Measurements from ENCODE around the gene BCL6B.

BCL6B gene

GRCh38 chr17:7011415-7011814 is 11.4 kb upstream of the BCL6B start:
- no peak for DNase-seq

DNA sequence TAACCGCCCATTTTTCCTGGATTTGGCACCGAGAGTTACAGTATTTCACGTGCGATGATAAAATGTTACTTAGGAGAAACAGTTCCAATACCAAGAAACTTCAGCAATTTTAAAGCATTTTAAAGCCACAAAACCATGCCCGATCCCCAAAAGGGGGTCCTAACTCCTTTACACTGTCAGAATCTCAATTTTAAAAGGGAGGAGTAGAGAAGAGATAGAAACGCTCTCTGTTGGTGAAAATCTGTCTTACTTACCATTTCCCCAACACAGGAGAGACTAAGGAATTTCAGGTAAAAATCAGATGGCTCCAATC is 11.0 kb upstream of the BCL6B start:
- no peak for DNase-seq

- peak; percentile 96 to 98 for DNase-seq
Observed at GRCh38 chr17:7014261-7014994, 8.4 kb upstream of the BCL6B start.

GRCh38 chr17:7014995-7015958 is 7.6 kb upstream of the BCL6B start:
- no peak for DNase-seq

- DNase-seq = no peak
Observed at GRCh38 chr17:7016418-7016817, 6.4 kb upstream of the BCL6B start.

- no peak for DNase-seq
Observed at GRCh38 chr17:7016886-7017826, 5.7 kb upstream of the BCL6B start.

- DNase-seq = no peak
Observed at GRCh38 chr17:7017827-7018200, 5.0 kb upstream of the BCL6B start.

DNA sequence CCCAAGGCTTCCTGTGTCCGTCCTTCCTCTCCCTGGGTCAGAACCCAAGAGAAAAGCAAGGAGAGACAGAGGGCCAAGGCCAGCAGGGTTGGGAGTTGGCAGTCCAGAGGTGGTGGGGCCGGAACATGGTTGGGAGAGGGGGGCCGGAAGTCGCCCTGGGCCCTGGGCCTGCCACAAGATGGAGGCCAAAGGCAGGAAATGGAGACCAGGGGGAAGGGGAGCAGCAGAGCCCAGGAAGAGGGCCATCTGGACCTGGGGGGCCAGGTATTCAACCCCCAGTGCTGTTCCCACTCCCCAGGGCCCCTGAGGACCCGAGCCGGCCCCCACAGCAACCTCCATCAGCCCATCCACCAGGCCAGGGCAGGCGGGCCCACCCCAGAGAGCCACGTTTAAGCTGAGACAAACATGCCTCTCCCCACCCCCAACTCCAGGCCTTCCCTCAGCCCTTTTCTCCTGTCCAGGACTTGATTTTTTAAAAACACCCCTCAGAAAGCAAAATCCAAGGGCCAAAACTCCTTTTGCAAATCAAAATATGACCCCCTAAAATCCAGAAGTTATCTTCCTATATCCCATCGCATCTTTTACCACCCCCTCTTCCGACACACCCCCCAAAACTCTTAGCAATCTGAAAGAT is 4.4 kb upstream of the BCL6B start:
- no peak for DNase-seq

DNA sequence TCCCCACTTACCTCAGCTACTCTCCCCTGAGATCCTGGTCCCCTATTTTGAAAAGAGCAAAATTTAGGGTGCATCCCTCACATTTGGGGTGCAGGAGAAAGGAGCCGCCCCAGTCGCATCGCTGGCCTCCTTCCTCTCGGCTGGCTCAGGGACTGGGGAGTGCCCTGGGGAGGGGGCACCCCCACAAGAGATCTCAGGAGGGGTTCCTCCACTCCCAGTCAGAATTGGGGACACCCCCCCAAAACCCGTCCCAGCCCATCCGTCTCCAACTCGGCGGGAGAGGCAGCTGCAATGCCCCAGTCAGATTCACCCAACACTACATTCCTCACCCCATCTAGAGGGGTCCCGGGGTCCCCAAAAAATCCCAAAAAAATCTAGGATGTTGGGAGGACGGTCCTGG is 3.5 kb upstream of the BCL6B start:
- DNase-seq = no peak

DNA sequence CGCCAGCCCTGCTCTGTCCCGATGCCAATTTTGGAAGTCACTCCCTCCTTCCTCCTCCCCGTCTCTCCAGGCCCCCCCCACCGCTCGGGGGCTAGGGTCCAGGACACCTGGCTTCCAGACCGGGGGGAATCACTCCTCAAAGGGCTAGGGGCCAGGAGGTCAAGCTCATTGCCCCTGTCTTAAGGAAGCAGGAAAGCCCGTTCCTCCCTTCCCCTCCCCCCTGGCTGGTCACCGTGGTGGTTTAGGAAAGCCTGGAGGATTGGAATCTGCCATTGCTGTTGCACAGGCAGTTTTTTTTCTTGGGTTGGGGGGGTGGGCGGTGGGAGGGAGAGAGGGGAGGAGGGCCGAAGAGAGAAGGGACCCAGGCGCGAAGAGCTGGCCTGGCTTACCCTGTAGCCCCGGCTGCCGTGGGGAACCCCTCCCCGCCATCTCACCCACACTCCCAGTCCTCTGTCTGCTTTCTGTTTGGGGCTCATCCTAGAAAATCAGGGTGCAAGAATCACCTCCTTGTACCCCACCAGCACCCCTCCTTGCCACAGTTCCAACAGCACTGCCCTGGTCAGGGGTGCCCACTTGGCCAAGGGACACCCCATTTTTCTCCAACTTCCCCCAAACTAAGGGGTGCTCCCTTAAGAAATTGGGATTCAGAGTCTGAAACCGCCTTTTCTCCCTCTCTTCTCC is 2.9 kb upstream of the BCL6B start:
- no peak for DNase-seq

DNA sequence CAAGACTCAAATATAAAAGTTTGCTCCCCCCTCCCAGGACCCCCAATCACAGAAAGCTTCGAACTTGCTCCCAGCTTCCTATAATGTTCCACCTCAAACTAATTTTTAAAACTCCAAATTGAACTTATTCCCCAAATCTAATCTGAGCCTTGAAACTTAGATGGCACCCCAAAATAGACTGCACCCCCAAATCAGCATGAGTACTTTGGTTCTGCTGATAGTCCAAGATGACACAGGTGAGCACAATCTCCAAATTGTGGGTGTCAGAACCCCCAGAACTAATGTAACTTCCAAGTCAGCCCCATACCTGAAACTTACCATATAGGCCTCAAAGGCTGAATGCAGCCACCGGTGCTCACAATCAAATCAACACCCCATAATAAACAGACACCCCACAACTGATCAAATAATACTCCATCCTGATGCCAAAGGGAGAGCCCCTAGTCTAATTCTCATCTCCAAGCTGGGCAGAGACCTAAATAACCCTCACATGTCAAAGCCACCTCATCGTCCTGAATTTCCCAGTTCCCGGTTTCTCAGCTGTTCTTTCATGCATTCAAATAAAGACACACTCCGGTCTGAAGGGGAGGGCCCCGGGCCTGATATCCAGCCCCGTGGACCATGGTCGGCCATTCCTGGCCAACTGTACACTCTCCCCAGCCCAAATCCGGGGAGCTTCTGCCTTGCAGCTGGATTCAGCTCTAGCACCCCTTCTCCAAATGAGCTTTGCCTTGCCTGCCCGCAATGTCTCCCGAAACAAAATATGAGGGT is 1.8 kb upstream of the BCL6B start:
- DNase-seq = no peak

DNA sequence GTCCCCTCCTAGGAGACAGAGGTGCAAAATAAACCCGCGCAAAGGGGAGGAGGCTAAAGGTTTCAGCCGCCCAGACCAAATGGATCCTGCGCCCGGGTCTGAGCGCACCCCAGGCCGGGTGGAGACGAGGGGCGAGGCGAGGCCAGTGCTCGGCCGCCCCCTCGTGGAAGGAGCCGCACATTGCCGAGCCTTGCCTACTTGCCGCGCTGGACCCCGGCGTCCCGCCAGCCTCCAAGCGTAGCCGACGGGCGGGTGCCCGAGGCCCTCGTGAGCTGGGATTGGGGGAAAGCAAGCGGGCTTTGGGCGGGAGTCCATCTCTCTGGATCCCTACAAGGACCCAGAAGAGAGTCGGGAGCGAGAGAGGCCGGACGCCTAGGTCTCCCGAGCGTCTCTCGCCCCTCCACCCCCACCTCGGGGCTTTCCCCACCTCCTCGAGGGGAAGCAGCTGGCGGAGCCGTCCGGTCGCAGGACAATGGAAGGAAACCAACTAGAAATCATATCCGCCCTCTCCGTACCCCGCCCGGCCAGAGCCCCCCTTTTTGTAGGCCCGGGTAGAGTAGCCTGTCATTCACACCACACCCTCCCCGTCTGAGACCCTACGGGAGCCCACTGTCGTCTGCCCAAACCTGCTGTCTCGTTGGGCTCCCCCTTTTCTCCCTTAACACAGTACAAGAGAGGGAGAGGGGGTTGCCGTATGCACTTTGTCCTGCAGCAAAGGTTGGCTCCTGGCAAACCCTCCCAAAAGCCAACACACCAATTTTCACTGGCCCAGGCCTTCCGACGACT is 664 bp upstream of the BCL6B start:
- DNase-seq = peak; percentile 8 to 40

DNA sequence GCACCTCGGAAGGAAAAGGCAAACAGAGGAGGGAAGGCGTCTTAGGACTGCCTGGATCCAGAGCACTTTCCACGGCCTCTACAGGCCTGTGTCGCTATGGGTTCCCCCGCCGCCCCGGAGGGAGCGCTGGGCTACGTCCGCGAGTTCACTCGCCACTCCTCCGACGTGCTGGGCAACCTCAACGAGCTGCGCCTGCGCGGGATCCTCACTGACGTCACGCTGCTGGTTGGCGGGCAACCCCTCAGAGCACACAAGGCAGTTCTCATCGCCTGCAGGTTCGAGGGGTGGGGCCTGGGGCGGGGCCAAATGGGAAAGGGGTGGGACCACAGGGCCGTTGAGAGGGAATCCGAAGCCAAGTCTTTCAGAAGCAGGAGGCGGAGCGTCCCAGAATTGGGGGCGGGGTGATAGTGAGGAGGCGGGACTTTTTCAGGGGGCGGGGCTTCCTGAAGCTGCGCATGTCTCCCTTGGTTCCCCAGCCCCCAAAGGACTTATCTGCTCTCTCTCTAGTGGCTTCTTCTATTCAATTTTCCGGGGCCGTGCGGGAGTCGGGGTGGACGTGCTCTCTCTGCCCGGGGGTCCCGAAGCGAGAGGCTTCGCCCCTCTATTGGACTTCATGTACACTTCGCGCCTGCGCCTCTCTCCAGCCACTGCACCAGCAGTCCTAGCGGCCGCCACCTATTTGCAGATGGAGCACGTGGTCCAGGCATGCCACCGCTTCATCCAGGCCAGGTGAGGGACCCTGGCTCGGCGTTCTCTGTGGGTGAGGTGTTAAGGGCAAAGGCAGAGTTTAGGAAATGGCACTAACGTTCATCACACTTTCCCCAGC is 939 bp downstream of the BCL6B start:
- DNase-seq = peak; percentile 10 to 56

DNA sequence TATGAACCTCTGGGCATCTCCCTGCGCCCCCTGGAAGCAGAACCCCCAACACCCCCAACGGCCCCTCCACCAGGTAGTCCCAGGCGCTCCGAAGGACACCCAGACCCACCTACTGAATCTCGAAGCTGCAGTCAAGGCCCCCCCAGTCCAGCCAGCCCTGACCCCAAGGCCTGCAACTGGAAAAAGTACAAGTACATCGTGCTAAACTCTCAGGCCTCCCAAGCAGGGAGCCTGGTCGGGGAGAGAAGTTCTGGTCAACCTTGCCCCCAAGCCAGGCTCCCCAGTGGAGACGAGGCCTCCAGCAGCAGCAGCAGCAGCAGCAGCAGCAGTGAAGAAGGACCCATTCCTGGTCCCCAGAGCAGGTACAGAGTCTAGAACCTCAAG is 1.5 kb downstream of the BCL6B start:
- no peak for DNase-seq

GRCh38 chr17:7025245-7025644 is 2.4 kb downstream of the BCL6B start:
- no peak for DNase-seq

DNA sequence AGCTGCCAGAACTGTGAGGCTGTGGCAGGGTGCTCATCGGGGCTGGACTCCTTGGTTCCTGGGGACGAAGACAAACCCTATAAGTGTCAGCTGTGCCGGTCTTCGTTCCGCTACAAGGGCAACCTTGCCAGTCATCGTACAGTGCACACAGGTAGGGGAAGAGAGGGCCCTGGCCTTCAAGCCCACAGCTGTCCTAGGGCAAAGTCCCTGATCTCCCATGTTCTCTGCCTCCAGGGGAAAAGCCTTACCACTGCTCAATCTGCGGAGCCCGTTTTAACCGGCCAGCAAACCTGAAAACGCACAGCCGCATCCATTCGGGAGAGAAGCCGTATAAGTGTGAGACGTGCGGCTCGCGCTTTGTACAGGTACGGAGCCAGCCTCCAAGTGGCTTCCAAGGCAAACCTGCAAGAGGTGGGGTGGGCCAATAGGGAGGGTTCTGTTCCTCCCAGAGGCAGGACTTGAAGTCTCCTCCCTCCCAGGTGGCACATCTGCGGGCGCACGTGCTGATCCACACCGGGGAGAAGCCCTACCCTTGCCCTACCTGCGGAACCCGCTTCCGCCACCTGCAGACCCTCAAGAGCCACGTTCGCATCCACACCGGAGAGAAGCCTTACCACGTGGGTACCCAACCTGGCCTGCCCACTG is 3.7 kb downstream of the BCL6B start:
- no peak for DNase-seq

DNA sequence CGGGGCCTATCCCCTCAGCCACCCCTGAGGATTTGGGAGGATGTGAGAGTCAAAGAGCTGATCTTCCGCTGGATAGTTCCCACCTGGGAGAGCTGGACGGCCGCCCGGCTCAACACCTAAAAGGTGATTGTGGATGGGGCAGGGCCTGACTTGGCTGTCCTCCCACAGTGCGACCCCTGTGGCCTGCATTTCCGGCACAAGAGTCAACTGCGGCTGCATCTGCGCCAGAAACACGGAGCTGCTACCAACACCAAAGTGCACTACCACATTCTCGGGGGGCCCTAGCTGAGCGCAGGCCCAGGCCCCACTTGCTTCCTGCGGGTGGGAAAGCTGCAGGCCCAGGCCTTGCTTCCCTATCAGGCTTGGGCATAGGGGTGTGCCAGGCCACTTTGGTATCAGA is 4.5 kb downstream of the BCL6B start:
- no peak for DNase-seq

DNA sequence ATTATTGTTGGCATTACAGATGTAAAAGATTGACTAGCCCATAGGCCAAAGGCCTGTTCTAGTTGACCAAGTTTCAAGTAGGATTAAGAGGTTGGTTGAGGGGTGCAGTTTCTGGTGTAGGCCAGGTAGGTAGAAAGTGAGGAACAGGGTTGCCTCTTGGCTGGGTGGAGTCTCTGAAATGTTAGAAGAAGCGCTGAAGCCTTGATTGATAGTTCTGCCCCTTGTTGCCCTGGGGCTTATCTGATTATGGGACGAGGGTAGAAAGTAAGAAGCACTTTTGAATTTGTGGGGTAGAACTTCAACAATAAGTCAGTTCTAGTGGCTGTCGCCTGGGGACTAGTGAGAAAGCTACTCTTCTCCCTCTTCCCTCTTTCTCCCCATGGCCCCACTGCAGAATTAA is 6.2 kb downstream of the BCL6B start:
- no peak for DNase-seq

DNA sequence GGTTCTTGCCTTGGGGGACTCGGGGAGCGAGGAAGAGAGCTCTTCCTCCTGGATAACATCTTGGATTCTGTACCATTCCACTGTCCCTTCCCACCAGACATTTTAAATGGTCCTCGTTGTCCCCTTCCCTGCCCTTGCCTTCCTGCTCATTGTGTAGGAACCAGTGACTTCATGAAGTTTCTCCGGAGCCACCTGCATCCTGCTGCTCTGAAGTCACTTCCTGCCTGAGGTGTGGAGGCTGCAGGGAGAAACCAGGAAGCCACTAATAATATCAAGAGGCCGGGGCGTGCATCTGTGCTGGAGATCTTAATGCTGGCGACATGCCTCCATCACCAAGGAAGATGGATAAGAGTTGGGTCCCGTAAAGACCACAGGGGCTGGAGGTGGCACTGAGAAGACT is 6.8 kb downstream of the BCL6B start:
- DNase-seq = no peak
